PC-9 (cell line): ENCODE measurements around the gene KRCC1. TPM values are rescaled to one million over a fixed set of nuclear protein-coding genes. Genes with fewer than 3 reads are reported as not detected.

Experiments used
- BruUV-seq: library from RNA; stranded (reverse); fragments of 400-500 nt; replicated peaks from 2 replicates; lab custom pipeline; 2021; lab: Mats Ljungman, UMichigan
- CTCF ChIA-PET: fragments of 300-600 bp; sonication (Branson Sonifier 250); formaldehyde crosslinking; loops from one replicate; lab custom pipeline; 2022; ENCODE audit warnings: antibody characterized with exemption; lab: Charles Lee
- POLR2A ChIA-PET: fragments of 300-600 bp; sonication (Branson Sonifier 250); formaldehyde crosslinking; loops from one replicate; lab custom pipeline; 2022; ENCODE audit warnings: antibody characterized with exemption; ENCODE audit not compliant: unreplicated experiment; lab: Charles Lee
- DNase-seq, 2 experiments: peaks; one replicate each; pipeline versions ENCODE4 v3.0.0 to v3.0.0-alpha.2; 2015 to 2022; ENCODE audit warnings: mixed read lengths in 1 of 2
- H2AFZ ChIP-seq: fragments of 200-600 bp; sonication (generic); 2 replicates; pipeline ENCODE4 v1.8.1; 2017; ENCODE audit warnings: antibody characterized with exemption
- H3F3A ChIP-seq: fragments of 200-600 bp; sonication (generic); 2 replicates; pipeline ENCODE4 v1.8.1; 2017; ENCODE audit warnings: antibody characterized with exemption, mild to moderate bottlenecking, low read depth; ENCODE audit not compliant: insufficient read depth
- H3K27ac ChIP-seq: fragments of 200-600 bp; sonication (generic); 2 replicates; pipeline ENCODE4 v1.6.1; 2016; ENCODE audit warnings: mixed run types
- H3K27me3 ChIP-seq: fragments of 200-600 bp; sonication (generic); 2 replicates; pipeline ENCODE4 v1.6.1; 2016; ENCODE audit warnings: low read depth, mixed run types; ENCODE audit not compliant: insufficient read depth
- H3K36me3 ChIP-seq: fragments of 200-600 bp; sonication (generic); 2 replicates; pipeline ENCODE4 v1.6.1; 2016; ENCODE audit warnings: low read depth, mixed run types
- H3K4me1 ChIP-seq: fragments of 200-600 bp; sonication (generic); replicated peaks from 2 replicates; pipeline ENCODE4 v1.6.1; 2016; ENCODE audit warnings: mixed run types; ENCODE audit not compliant: insufficient read depth
- H3K4me2 ChIP-seq: fragments of 200-600 bp; sonication (generic); 2 replicates; pipeline ENCODE4 v1.6.1; 2017; ENCODE audit warnings: mixed run types
- H3K4me3 ChIP-seq: fragments of 200-600 bp; sonication (generic); 2 replicates; pipeline ENCODE4 v1.6.1; 2016; ENCODE audit warnings: mixed run types
- H3K79me2 ChIP-seq: fragments of 200-600 bp; sonication (generic); 2 replicates; pipeline ENCODE4 v1.6.1; 2017; ENCODE audit warnings: low read depth, mixed run types
- H3K9me2 ChIP-seq: fragments of 200-600 bp; sonication (generic); 2 replicates; pipeline ENCODE4 v1.8.1; 2017; ENCODE audit warnings: mild to moderate bottlenecking; ENCODE audit not compliant: insufficient read depth
- H3K9me3 ChIP-seq: fragments of 200-600 bp; sonication (generic); 2 replicates; pipeline ENCODE4 v1.8.1; 2016; ENCODE audit warnings: low read depth; ENCODE audit not compliant: insufficient read depth
- H4K20me1 ChIP-seq: fragments of 200-600 bp; sonication (generic); 2 replicates; pipeline ENCODE4 v1.8.1; 2017; ENCODE audit not compliant: insufficient read depth
- EZH2 ChIP-seq: fragments of 200-600 bp; sonication (generic); IDR thresholded peaks from 2 replicates; pipeline ENCODE4 v1.8.0; 2017; ENCODE audit warnings: antibody characterized with exemption, low read depth
- intact Hi-C: fragments of 100-400 bp; cut with micrococcal nuclease; formaldehyde crosslinking; loops from one replicate; pipeline ENCODE4 v1.10.0; 2022; ENCODE audit not compliant: unreplicated experiment
- total RNA-seq: library from RNA; stranded (reverse); gene quantifications from 2 replicates; pipeline ENCODE4 v1.2.3, GENCODE V29; 2021
- TF ChIP-seq, protein P1 (sequence below): fragments of 200-600 bp; sonication (generic); conservative IDR thresholded peaks from 2 replicates; pipeline ENCODE4 v1.6.1; 2017; ENCODE audit warnings: mixed run types, antibody characterized with exemption, mild to moderate bottlenecking, moderate library complexity

KRCC1 gene
- total RNA-seq, 1 experiment from 2014 or later = 17.4 TPM

DNA sequence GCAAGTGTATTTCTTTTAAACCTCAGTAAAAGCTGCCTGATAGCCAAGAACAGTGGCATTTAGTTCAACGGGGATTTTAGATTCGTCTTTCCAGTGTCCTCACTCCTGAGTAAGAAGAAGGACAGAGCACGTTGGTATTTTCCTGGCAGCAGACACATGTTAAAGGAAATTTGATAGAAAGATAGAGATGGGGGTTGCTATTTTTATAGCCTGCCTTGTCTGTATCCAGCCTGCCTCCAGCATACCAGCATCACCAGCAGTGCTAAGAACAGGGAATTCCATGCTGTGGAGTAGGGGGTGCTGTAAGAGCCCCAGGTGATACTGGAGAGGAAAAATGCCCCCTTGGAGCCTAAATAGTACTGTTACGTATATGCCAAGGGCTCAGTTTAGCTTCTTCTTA, 11.0 kb upstream of the KRCC1 start:
- H3K27ac ChIP-seq = no peak overlapping the region
- H3K9me2 ChIP-seq = no peaks in the 10 kb centered on the region
- no peak overlapping the region for H2AFZ ChIP-seq
- H3K4me2 ChIP-seq = no peak overlapping the region
- no peaks in the 10 kb centered on the region for H4K20me1 ChIP-seq
- H3K4me1 ChIP-seq = no peaks in the 10 kb centered on the region
- BruUV-seq = no TSS peak
- TF ChIP-seq, protein P1, sequence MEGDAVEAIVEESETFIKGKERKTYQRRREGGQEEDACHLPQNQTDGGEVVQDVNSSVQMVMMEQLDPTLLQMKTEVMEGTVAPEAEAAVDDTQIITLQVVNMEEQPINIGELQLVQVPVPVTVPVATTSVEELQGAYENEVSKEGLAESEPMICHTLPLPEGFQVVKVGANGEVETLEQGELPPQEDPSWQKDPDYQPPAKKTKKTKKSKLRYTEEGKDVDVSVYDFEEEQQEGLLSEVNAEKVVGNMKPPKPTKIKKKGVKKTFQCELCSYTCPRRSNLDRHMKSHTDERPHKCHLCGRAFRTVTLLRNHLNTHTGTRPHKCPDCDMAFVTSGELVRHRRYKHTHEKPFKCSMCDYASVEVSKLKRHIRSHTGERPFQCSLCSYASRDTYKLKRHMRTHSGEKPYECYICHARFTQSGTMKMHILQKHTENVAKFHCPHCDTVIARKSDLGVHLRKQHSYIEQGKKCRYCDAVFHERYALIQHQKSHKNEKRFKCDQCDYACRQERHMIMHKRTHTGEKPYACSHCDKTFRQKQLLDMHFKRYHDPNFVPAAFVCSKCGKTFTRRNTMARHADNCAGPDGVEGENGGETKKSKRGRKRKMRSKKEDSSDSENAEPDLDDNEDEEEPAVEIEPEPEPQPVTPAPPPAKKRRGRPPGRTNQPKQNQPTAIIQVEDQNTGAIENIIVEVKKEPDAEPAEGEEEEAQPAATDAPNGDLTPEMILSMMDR = no peak
- TF ChIP-seq EZH2 = no peak
- CTCF ChIA-PET = no interaction called here
- DNase-seq = no peak
- no peaks in the 10 kb centered on the region for H3F3A ChIP-seq
- intact Hi-C loops = no loop called here
- POLR2A ChIA-PET = no interaction called here
- no peaks in the 10 kb centered on the region for H3K79me2 ChIP-seq
- no peaks in the 10 kb centered on the region for H3K9me3 ChIP-seq
- no peak overlapping the region for H3K4me3 ChIP-seq
- H3K27me3 ChIP-seq = no peaks in the 10 kb centered on the region
- no peaks in the 10 kb centered on the region for H3K36me3 ChIP-seq

DNA sequence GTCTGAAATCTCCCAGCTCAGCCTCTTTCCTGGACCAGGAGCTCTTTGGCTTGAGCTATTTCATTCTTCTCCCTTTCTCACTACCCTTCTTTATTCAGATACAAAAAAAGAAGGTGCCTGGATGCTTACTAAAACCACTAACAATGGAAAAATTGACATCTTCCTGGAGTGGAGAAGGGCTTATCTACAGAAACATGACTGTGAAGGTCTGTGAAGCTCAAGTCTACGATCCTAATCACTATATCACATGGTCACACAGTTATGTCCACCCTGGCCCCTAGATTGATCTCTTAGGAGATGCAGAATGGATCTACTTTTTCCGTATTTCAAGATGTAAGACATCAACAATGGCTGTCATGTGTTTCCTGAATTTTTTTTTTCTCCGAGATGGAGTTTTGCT, 5.7 kb upstream of the KRCC1 start:
- no peak overlapping the region for H2AFZ ChIP-seq
- peaks cover 5% of the 10 kb centered on the region; the same call in 1 of the 2 replicates for H3K4me1 ChIP-seq
- no peak for DNase-seq
- H3K4me3 ChIP-seq = no peak overlapping the region
- H3K79me2 ChIP-seq = no peaks in the 10 kb centered on the region
- ChIA-PET POLR2A (no interaction called here), CTCF (interaction anchor here (0.6 to 1.5 kb wide), 2 partner anchors 14 to 98 kb away, joined by 3 to 20 read pairs; no protein-coding TSS in a partner anchor)
- H4K20me1 ChIP-seq = no peaks in the 10 kb centered on the region
- no peak overlapping the region for H3K4me2 ChIP-seq
- H3K27me3 ChIP-seq = no peaks in the 10 kb centered on the region
- H3K9me3 ChIP-seq = no peaks in the 10 kb centered on the region
- intact Hi-C loops = no loop called here
- no TSS peak for BruUV-seq
- TF ChIP-seq, protein P1 = no peak
- no peak for TF ChIP-seq EZH2
- H3K9me2 ChIP-seq = no peaks in the 10 kb centered on the region
- H3K27ac ChIP-seq = no peak overlapping the region
- no peaks in the 10 kb centered on the region for H3F3A ChIP-seq
- no peaks in the 10 kb centered on the region for H3K36me3 ChIP-seq

DNA sequence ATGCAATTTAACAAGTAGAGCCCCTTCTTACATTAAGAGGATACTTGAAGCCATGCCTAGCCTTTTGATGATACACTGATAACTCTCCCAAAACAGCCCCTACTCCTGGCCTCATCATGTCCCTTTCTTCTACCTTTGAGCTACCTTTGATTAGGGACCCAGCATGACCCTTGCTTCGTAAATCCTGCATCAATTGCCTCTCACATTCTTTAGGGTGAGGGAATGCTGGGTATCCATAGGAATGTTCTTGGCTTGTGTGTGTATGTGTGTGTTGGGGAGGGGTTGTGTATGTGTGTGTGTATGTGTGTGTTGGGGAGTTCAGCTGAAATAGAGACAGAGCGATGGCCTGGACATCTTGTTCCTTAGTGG, 5.3 kb upstream of the KRCC1 start:
- Histone ChIP-seq H3K27ac (no peak overlapping the region), H3F3A (no peaks in the 10 kb centered on the region), H3K4me1 (peaks cover 9% of the 10 kb centered on the region; the same call in 1 of the 2 replicates), H3K9me3 (no peaks in the 10 kb centered on the region), H3K4me3 (no peak overlapping the region), H3K4me2 (no peak overlapping the region), H3K27me3 (no peaks in the 10 kb centered on the region), H3K9me2 (no peaks in the 10 kb centered on the region), H4K20me1 (no peaks in the 10 kb centered on the region), H3K79me2 (no peaks in the 10 kb centered on the region), H2AFZ (no peak overlapping the region), H3K36me3 (no peaks in the 10 kb centered on the region)
- ChIA-PET CTCF (interaction anchor here (0.6 to 1.5 kb wide), 3 partner anchors 13 to 105 kb away, joined by 3 to 20 read pairs (median 3); no protein-coding TSS in a partner anchor), POLR2A (no interaction called here)
- TF ChIP-seq, protein P1 = no peak
- TF ChIP-seq EZH2 = no peak
- no peak for DNase-seq
- intact Hi-C loops = loop anchor here (1.0 kb wide), 2 partner anchors 97 to 126 kb away; no protein-coding TSS in a partner anchor
- BruUV-seq = no TSS peak
